Measurements from ENCODE around the gene UNC79.

UNC79 gene

DNA sequence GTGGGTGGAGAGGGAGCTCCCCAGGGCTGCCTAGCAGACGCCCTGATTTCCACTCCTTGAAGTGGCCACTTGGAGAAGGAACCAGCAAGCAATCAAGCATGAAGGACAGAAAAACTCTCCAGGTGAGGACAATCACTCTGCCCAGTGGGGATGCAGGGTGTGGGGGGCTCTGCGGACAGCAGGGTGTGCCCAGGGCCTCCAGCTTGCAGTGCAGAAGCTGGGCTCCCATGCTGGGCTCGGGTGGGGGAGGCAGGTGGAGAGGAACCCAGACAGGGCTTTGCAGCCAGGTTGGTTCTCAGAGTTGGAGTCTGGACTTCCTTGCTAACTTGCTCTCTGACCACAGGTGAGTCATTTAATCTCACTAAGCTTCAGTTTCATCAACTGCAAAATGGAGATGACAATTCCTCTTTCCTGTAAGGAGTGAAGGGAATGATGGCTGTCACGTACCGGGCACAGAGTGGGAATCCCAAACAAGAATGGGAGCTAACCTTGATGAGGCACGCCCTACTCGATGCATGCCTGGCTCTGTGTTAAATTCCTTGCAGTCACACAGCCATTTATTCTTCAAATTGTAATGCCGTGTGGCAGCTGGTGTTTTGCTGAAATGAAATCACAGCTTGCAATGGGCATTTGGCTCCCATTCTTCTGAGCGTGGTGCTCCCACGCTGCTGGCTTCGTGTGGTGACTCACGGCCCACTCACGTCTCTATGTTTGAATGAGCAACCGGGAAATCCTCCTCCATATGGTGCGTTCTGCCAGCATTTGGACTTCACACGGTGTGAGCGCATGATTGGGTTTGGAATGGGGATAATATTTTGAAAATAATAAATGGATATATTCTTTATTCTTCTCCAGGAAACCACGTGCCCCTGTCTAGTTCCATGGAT lies 282.3 kb downstream of the UNC79 start:
- DNase-seq, result no peak

- no peak for DNase-seq
Measured at GRCh38 chr14:93713726-93714405, 283.1 kb downstream of the UNC79 start.

GRCh38 chr14:93714605-93715004 lies 283.9 kb downstream of the UNC79 start:
- no peak for DNase-seq

DNA sequence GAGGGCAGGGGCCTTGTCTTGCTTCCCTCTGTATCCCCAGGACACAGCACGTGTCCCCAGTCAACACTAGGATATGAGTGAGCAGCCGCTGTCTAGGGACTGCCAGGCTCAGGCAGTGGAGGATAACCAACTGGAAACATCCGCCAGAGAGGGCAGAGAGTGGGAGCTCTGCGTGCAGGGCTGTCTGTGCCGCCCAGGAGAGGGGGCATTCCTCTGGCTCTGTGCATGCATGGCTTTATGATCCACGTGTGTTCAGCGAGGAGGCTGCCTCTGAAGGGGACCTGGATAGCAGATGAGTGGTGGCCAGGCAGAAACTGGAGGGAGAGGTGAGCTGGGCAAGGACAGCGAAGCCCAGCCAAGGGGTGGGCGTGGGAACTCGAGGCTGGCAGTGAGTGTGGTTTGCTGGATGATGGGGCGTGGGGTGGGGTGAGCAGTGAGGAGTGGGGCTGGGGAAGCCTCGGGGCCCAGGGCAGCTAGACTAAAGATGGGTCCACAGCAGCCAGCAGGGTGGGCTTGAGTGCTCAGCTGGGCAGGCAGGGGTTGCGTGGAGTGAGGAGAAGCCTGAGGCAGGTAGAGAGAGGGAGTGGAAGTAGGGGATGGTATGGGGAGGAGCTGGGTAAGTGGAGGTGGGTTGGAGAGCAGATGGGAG lies 284.7 kb downstream of the UNC79 start:
- DNase-seq, result no peak

GRCh38 chr14:93716002-93716745 lies 285.4 kb downstream of the UNC79 start:
- DNase-seq, result no peak

- no peak for DNase-seq
Measured at GRCh38 chr14:93716746-93717667, 286.3 kb downstream of the UNC79 start.

- no peak for DNase-seq
Measured at GRCh38 chr14:93717668-93718320, 287.1 kb downstream of the UNC79 start.

DNA sequence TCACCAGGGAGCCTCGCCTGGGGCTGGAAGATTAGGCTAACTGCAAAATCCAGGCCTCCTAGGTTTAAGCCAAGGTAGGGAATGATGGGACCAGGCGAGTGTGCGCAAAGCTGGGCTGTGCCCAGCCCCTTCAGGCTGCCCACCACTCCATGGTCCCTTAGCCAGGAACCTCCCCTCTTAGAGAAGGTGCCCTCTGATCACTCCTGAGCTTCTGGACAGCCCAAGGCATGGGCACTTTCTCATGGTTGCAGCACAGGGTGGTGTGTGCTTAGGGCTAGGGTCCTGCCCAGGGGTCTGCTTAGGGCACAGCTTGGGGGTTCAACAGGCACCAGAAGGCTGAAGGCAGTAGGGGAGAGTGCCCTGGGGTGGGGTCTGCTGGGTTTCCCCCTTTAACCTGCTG lies 288.5 kb downstream of the UNC79 start:
- DNase-seq, result no peak

GRCh38 chr14:93720076-93720815 lies 289.5 kb downstream of the UNC79 start:
- DNase-seq, result no peak

DNA sequence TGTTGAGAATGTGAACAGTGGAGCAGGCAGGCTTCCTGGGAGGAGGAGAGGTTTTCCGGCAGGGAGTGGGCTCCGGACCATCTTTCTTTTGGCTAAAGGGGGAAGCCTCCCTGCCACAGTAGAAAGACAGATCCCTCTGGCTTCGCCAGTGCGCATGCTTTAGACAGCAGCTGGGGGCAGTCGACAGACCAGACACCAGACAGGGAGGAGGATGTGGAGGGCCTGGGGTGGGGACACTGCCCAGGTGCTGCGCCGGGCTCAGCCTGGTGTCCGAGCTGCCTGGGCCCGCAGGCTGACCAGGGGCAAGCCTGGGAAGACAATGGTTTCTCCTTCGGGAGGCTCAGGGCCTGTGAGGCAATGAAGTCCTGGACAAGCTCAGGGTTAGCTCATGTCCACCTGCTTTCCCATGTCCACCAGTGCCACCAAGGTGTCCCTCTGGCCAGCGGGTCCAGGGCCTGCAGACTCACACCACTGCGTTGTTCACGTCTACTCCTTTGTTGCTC lies 290.3 kb downstream of the UNC79 start:
- DNase-seq, result no peak

DNA sequence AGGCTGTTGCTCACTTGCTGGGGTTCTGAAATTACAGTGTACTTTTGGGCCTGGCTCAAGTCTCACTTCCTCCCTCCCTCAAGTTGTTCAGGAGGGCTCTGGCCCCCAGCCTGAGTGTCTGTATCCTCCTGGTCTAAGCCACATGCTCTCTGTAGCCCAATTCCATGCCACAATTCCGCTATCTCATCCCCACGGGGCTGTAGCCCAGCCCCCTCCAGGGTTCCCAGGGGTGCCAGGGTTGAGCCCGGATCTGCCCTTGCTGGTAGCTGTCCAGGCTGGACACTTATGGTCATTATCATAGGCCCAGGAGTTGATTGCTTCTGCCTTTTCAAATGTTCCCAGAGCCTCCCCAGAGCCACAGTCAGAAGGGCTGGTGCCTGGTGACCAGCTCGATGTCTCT lies 292.3 kb downstream of the UNC79 start:
- no peak for DNase-seq

DNA sequence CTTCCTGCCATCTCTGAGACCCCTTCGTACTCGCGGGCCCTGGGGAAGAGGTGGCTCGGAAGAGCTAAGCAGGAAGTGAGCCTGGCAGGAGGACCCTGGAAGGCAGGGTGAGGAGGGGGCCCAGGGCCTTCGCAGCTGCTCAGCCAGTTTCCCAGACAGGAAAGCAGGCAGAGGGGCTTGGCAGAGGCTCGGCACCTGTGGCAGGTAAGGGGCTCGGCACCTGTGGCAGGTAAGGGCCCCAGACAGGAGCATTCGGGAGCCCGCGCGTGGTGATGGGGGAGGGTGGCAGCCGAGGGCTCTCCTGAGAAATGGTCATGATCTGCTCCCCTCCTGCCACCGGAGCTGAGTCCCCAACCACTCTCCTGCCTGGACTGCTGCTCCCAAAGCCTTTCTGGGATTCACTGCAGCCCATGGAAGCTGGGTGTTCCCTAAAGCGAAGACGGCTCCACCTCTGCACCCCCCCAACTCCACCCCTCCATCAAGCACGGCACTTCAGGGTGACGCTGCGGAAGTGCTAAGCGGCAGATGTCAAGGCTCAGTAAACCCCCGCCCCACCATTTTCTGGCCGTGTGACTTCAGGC lies 294.4 kb downstream of the UNC79 start:
- no peak for DNase-seq

DNA sequence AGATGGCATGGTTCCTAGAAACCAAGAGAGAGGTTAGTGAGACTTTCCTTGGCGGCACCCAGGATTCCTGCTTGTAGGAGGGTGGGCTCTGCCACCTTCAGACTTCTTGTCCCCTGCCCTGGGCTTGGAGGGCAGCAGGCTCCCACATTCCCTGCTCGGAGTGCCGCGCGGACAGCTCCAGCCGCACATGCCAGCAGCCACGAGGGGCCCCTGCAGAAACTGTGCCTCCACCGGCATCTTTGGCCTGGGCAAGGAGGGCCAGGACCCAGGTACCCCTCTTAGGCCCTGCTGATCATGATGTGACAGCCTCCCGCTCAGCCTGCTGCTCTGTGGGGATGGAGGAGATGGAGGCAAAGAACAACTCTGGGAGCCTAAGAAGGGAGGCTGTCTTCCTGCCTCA lies 295.3 kb downstream of the UNC79 start:
- DNase-seq, result no peak

DNA sequence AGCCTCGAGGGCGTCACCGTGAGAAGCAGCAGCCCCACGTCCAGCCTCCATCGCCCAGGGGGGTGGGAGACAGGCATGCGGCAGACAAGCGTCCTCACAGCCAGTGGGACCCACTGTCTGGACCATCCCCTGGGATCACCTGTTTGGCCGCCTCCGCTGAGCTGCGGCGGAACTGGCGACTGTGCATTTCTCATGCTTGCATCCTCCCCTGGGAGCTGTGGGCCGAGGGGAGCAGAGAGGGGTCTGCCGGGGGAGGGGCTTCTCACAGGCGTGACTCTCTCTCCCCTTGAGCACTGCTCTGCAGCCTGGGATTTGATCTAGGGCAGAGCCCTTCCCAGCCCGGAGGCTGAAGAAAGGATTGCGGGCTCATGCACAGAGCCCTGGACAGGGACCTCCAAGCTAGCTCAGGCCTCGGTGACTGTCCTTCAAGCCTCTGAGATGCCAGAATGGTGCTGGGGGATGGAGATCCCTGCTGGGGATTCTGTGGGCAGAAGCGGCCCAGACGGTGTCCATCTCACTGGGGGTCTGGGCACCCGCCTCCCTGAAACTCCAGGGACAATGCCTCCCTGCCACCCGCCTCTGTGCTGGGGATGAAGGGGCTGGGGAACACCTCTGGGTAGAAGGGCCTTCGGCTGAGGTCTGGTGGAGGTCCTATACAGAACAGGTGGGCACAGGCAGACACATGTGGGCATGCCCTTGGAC lies 296.5 kb downstream of the UNC79 start:
- no peak for DNase-seq

DNA sequence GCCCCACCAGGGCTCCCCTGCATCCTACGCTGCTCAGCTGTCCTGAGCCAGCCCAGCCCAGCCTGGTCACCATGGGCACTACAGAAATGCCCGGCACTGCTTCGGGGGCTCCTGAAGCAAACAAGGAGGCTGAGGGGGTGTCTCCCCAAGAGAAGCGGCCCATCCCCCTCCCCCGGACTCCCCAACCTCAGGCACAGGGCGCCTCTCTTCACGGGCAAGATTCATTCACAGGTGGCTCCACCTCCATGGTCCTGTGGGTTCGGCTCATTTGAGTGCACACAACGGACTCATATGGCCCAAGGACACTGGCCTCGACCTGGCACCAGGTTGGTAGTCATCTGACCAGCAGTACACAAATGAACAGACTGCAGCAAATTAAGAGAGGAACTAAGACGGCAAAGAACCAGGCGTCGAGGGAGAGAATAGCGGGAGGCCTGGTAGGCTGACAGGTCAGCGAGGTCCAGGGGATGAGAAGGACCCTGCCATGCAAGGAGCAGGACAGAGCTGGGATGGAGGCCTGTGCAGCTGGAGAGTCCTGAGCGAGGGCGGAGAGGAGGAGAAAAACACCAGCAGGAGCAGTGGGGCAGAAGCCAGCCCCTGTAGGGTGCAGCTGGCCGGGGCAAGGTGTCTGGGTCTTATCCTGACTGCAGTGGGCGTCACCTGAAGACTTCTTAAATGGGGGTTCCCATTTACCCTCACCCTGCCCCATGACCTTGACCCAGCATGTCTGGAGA lies 297.3 kb downstream of the UNC79 start:
- DNase-seq, result no peak

- DNase-seq, result no peak
Measured at GRCh38 chr14:93728651-93729016, 297.9 kb downstream of the UNC79 start.

DNA sequence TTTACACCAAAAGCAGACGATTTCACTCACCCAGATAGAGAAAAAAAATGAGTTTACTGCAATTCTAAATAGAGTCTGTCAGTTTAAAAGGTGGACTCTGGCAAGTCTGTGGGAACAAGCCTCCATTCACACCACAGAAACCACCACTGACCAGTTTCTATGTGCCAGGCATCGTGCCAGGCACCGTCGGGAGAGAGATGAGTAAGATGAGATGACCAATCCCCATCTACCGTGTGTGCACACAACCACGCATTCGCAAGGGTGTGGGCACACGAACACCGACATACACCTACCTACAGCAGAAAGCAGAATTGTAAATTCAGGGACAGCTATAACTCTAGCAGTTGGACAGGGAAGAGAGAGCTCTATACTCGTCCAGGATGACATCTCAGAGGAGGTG lies 299.3 kb downstream of the UNC79 start:
- DNase-seq, result no peak

GRCh38 chr14:93731753-93732152 lies 301.0 kb downstream of the UNC79 start:
- no peak for DNase-seq

GRCh38 chr14:93732524-93732923 lies 301.8 kb downstream of the UNC79 start:
- no peak for DNase-seq

All from NCI-H2171 (cell line).